ENCODE data around the gene OVCA2.

The OVCA2 gene

GRCh38 chr17:2089021-2089422, 47.2 kb downstream of the OVCA2 start:
- DNase-seq, result no peak

GRCh38 chr17:2090210-2090641, 48.4 kb downstream of the OVCA2 start:
- no peak for DNase-seq

GRCh38 chr17:2090804-2091534, 49.1 kb downstream of the OVCA2 start:
- peak; percentile 26 for DNase-seq

DNA sequence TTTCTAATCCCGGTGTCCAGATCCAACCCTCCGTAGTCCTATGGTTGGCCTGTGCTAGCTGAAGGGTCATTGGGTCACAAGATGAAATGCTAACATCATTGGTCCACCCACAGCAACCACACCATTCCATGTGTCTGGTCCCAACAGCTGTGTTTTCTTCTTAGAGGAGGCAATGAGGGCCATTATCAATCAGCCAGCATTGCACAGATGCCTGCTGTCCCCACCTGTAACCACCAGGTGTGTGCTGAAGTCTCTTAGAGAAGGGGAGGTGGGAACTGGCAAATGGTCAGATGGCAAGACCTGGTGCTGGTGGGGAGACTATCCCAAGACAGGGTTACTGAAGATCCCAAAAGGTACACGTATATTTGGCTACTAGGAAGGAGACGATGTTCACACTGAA, 50.4 kb downstream of the OVCA2 start:
- no peak for DNase-seq
